ENCODE results near the gene CD96.
A peak's percentile ranks its signal among the peaks of the same experiment; 100 is the strongest.
"Not testable (repeated sequence)": the region's sequence is repeated elsewhere in the genome, so short reads cannot be mapped to it uniquely, and the experiment has no call there.

The CD96 gene

DNA sequence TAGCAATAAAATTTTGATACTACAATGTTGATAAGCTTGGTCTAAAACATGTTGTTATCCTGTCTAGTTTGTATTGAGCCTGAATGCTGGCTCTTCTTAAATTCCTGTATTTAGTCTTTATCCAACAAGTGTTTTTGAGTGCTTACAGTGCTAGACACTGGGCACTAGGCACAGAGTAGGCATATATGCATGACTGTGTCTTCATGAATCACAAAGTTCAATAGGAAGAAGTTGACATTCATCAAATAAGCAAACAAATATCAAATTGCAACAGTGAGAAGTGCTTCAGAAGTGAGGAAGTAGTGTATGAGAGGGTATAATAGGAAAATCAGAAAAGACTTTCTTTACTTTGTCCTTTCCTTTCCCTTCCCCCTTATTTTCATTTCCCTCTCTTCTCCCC is 6.8 kb downstream of the CD96 start:
- FAIRE-seq (peak; percentile 26), DNase-seq (ENCODE audit: extremely low spot score, insufficient read length, low read depth) (no peak)

DNA sequence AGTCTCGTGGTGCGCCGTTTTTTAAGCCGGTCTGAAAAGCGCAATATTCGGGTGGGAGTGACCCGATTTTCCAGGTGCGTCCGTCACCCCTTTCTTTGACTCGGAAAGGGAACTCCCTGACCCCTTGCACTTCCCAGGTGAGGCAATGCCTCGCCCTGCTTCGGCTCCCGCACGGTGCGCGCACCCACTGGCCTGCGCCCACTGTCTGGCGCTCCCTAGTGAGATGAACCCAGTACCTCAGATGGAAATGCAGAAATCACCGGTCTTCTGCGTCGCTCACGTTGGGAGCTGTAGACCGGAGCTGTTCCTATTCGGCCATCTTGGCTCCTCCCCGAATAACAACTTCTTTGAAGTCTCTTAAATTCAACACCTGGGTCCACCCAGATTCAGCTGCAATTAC is 19.9 kb downstream of the CD96 start:
- DNase-seq (ENCODE audit: extremely low spot score, insufficient read length, low read depth); FAIRE-seq: not testable (repeated sequence)

- no peak for FAIRE-seq
- no peak for DNase-seq (ENCODE audit: extremely low spot score, insufficient read length, low read depth)
Observed at GRCh38 chr3:111566844-111567243, 24.8 kb downstream of the CD96 start.

- DNase-seq (ENCODE audit: extremely low spot score, insufficient read length, low read depth), result no peak
- FAIRE-seq, result no peak
Observed at GRCh38 chr3:111568355-111568754, 26.4 kb downstream of the CD96 start.

GRCh38 chr3:111568911-111569310 is 26.9 kb downstream of the CD96 start:
- FAIRE-seq (no peak), DNase-seq (ENCODE audit: extremely low spot score, insufficient read length, low read depth) (no peak)

DNA sequence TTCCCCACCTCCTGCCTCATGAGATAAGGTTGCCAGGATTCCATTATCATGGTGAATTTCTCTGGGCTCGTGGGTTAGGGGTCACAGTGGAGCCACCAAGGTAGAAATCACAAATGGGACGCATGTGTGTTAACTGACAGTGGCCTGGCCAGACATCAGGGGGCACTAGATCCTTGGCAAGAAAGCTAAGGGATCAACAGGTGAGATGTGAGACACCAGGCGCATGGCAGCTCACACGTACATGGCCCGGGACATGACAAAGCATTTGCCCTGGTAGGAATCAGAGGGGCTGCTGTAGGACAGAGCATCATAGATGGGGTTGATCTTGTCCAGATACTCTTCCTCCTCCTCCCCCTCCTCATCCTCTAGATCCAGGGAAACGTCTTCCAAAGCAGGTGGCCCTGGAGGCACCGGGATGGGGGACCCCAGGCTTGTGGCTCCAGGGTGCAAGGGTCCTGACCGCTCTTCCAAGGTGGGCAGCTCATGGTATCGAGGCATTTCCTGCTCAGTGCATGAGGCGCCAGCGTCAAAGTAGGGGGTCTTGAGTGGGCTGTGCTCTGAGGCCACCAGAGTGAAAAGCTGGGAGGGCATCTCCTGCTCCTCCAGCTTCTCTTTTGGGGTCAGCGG is 28.5 kb downstream of the CD96 start:
- no peak for FAIRE-seq

GRCh38 chr3:111571282-111571681 is 29.3 kb downstream of the CD96 start:
- no peak for FAIRE-seq
- no peak for DNase-seq (ENCODE audit: extremely low spot score, insufficient read length, low read depth)

More for the DNA sequence above, 28.5 kb downstream of the CD96 start:
- DNase-seq (ENCODE audit: extremely low spot score, insufficient read length, low read depth), result no peak

- FAIRE-seq, result no peak
- no peak for DNase-seq (ENCODE audit: extremely low spot score, insufficient read length, low read depth)
Observed at GRCh38 chr3:111571907-111572460, 30.0 kb downstream of the CD96 start.

DNA sequence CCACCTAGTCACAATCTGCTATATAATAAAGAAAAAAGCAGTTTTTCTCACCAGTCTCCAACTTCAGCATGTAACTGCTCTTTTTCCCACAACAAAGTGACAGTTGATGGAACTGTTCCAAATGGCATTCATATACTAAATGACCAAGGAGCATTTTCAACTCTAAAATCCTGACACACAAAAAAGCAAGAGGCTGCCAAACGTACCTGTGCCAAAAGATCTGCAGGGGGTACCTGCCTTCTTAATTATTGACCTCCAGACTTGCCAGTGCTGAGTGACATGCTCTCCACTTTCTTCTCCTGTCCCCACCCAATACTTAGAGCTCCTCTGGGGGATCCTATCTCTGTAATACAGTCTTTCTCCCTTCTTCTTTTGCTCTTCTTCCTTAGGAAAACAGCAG is 35.1 kb downstream of the CD96 start:
- DNase-seq (ENCODE audit: extremely low spot score, insufficient read length, low read depth) (no peak), FAIRE-seq (no peak)

- FAIRE-seq, result peak; percentile 90
- DNase-seq (ENCODE audit: extremely low spot score, insufficient read length, low read depth), result no peak
Observed at GRCh38 chr3:111577798-111578685, 36.0 kb downstream of the CD96 start.

- FAIRE-seq, result no peak
Observed at GRCh38 chr3:111578867-111579266, 36.9 kb downstream of the CD96 start.

GRCh38 chr3:111579495-111579894 is 37.5 kb downstream of the CD96 start:
- no peak for DNase-seq (ENCODE audit: extremely low spot score, insufficient read length, low read depth)
- FAIRE-seq, result no peak

More at GRCh38 chr3:111578867-111579266, 36.9 kb downstream of the CD96 start:
- no peak for DNase-seq (ENCODE audit: extremely low spot score, insufficient read length, low read depth)

GRCh38 chr3:111581403-111582119 is 39.6 kb downstream of the CD96 start:
- no peak for FAIRE-seq
- no peak for DNase-seq (ENCODE audit: extremely low spot score, insufficient read length, low read depth)

DNA sequence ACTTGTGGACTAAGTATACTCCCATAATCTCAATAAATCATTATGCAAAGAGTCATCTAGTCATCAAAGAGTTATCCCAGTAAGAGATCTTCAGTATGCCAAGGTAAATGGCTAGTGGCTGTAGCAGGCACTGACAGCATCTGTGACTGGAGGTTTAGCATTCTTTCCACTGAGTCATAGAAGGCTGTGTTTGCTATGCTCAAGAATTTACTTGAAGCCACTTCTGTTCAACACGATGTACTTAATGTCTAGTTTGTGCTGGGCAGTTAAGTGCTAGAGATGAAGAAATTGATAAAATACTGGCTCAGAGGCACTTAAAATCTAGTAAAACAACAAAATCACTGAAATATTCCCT is 40.1 kb downstream of the CD96 start:
- DNase-seq (ENCODE audit: extremely low spot score, insufficient read length, low read depth), result no peak
- no peak for FAIRE-seq

- FAIRE-seq (no peak), DNase-seq (ENCODE audit: extremely low spot score, insufficient read length, low read depth) (no peak)
Observed at GRCh38 chr3:111584744-111585143, 42.7 kb downstream of the CD96 start.

GRCh38 chr3:111585217-111585616 is 43.2 kb downstream of the CD96 start:
- DNase-seq (ENCODE audit: extremely low spot score, insufficient read length, low read depth) (no peak), FAIRE-seq (no peak)

GRCh38 chr3:111588527-111588926 is 46.5 kb downstream of the CD96 start:
- FAIRE-seq, result no peak
- DNase-seq (ENCODE audit: extremely low spot score, insufficient read length, low read depth), result no peak

DNA sequence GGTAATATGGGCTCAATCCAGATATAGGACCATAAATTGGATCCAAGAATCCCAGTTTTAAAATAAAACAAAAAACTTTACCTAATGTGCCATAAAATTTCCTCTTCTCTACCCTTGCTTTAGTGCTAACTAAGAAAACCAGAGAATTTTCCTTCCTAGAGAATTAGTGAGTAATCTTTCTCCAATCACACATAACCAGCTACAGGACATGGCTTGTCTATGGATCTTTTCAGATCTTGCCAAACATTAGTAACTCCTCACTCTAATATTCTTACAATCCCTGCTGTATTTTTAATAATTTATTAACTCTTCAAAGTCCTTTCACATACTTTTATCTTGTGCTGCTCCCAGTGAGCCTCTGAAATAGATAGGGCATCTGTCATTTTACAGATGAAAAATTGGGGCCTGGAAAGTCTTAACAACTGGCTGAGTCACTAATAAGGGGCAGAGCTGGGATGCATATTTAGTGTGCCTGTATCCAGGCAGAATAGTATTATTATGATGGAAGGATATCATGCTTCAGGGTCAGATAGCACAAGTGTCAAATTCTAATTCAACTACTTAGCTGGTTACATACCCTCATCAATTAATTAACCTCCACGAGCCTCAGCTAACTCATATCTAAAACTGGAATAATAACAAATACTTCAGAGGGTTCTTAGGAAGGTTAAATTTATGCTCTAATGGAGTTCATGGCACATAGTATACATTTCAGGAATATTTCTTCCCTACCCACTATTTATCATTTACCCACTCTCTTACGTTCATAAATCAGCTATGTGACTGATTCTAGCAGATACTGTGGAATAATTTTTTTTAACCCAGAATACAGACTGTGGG is 47.5 kb downstream of the CD96 start:
- DNase-seq (ENCODE audit: extremely low spot score, insufficient read length, low read depth) (no peak), FAIRE-seq (no peak)

DNA sequence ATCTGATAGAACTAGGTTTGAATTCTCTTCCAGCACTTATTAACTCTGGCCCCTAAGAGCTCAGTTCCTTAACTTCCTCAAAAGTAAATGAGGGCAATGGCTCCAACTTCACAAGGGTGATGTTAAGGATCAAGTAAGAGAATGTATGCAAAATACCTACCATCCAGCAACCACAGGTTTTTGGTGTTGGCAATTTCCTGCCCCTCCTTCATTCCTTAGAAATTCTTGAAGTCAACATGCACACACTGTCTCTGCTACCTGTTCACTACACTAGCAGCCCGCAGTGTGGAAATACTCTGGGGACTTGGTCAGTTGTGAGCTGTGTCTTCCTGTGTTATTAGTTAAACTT is 48.1 kb downstream of the CD96 start:
- no peak for DNase-seq (ENCODE audit: extremely low spot score, insufficient read length, low read depth)
- FAIRE-seq, result peak; percentile 68

DNA sequence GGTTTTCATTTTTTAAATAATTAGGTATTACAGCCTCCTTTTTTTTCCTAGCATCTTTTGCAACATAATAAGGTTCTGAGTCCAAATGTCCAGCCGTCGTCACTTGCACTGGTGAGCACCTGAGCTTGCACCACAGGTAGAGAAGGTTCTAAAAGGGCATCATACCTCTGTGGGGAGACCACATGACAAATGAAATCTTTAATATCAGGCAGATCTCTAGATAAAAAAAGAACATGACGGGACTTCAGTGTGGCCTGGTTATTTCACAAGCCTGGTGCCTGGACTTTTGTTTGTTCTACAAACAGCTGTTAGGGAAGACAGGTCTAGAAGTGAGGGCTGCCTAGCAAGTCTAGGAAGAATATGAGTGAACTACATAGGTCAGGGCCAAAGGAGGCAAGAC is 49.6 kb downstream of the CD96 start:
- FAIRE-seq (no peak), DNase-seq (ENCODE audit: extremely low spot score, insufficient read length, low read depth) (no peak)
